NCI-H82 (cell line): Measurements from ENCODE around the gene DTNBP1.

ENCODE experiments used
- DNase-seq: peaks from one replicate; lab custom pipeline; 2025; lab: John Stamatoyannopoulos, UW

Gene DTNBP1

DNA sequence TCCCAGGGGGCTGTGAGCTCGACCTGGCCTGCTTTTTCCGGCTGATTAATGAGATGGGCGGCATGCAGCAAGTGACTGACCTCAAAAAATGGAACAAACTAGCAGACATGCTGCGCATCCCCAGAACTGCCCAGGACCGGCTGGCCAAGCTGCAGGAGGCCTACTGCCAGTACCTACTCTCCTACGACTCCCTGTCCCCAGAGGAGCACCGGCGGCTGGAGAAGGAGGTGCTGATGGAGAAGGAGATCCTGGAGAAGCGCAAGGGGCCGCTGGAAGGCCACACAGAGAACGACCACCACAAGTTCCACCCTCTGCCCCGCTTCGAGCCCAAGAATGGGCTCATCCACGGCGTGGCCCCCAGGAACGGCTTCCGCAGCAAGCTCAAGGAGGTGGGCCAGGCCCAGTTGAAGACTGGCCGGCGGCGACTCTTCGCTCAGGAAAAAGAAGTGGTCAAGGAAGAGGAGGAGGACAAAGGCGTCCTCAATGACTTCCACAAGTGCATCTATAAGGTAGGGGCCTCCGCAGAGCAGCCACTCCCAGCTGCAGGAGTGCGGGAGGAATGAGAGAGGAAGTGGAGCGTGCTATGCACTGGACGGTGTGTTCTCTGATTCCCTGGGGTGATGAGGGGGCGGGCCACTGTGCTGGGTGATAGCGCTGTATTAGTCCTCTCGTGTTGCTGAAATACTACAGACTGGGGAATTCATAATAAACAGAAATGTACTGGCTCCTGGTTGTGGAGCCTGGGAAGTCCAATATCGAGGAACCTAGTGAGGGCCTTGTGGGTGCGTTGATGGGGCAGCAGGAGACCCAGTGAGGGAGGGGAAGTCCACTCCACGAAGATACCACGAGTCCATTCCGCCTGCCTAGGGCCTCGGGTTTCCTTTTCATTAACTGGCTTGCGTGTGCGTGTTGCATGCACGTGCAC lies 161.7 kb downstream of the DTNBP1 start:
- DNase-seq = no peak

DNA sequence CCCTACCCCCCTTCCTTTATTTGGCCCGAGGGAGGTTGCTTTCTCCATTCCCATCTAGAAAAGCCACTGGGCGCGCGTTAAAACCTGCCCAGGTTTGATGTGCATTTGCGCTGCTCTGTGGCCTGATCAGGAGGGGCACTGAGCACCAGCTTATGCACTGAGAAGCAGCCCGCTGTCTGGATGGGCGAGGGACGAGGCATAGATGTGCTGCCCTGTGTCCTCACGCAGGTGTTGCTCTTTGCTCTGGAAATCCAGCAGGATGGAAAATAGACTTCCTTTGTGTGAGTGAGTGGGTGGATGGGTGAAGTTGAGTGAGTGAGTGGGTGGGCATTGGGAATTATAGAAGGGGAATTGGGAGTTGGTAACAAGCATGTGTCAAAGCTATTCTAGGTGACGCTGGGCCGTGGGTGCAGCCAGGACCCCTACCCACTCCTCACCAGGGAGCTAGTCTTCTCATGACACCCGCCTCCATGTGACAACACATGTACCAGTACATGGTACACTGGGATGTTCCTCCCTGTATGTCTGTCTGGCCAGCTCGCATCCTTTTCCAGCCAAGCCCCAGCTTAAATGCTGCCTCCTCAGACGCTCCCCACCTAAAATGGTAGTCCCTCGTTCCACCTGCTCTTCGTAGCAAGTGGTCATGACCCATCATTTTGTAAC lies 162.6 kb downstream of the DTNBP1 start:
- no peak for DNase-seq

DNA sequence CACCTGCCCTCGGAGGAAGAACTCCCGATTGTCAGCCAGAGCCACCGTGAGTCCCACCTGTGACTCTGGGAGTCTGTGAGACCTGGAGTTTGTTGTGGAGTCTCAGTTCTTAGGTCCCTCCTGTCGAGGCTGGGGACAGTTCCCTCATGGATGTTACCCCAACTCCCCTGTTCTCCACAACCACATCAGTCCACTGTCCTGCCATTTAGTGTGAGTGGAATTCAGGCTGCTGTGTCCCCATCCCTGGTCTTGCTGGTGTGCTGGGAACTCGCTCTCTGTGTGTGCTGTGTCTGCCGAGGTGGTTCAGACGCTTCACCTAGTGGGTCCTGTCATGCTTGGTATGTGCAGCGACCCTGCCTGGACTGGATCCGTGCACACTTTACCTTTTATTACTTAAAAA lies 163.2 kb downstream of the DTNBP1 start:
- no peak for DNase-seq

DNA sequence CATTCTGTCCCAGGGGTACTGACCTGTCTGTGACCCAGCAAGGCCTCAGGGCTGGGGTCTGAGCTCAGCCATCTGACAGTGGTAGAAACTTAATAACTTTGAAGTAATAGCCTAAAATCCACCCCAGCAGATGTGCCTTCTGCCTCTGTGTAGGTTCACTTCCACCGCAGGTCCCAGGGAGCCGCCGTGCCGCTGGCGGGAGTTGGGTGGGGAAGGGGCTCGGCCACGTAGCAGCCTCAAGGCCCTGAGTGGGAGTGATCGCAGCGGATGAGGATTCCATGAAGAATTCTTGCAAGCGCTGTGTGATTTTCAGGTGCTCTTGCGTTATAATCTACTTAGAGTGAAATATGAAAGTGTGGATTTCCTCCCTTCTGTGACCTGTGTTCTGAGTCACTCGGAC lies 163.7 kb downstream of the DTNBP1 start:
- DNase-seq = no peak

DNA sequence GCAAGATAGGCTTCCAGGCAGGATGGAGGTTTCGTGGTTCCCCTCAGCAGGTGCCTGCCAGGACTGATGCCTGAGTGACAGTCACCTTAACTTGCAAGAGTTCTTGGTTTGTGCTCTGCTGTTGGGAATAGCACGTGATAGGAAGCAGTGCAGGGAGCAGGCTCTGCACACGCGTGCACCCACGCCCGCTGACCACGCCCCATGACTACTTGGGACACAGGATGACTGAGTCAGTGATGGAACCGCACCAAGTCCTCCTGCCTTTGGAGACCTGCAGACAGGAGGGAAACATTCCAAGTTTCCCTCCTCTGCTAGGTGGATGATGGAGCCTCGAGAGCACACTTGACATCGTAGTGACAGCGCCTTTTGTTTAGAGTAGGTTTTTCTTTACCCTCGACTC lies 164.2 kb downstream of the DTNBP1 start:
- DNase-seq = no peak

DNA sequence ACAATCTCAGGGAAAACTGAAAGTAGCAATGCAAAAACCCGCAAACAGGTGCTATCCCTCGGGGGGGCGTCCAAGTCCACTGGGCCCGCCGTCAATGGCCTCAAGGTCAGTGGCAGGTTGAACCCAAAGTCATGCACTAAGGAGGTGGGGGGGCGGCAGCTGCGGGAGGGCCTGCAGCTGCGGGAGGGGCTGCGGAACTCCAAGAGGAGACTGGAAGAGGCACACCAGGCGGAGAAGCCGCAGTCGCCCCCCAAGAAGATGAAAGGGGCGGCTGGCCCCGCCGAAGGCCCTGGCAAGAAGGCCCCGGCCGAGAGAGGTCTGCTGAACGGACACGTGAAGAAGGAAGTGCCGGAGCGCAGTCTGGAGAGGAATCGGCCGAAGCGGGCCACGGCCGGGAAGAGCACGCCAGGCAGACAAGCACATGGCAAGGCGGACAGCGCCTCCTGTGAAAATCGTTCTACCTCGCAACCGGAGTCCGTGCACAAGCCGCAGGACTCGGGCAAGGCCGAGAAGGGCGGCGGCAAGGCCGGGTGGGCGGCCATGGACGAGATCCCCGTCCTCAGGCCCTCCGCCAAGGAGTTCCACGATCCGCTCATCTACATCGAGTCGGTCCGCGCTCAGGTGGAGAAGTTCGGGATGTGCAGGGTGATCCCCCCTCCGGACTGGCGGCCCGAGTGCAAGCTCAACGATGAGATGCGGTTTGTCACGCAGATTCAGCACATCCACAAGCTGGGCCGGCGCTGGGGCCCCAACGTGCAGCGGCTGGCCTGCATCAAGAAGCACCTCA lies 166.3 kb downstream of the DTNBP1 start:
- DNase-seq = no peak

DNA sequence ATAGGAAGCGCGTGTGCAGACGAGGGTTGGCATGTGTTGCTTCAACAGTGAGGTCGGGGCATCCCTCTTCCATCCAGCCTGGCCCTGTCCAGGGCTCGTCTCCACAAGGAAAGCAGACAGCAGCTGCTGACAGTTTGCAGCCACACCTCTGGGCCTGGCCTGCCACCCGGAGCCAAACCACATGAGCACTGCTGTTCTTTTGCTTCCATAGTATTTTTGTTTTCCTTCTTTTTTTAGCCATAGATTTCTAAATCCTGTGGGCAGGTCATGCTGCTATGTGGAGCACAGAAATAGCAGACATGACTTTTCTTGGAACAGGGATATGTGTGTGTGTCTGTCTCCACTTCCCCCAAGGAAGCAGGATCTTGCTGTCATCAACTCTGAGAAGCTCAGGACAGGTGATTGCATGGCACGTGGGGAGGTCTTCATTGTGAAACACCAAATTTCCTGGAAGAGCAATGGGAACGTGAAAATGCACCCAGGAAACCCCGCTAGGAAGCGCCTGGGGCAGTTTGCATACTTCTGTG lies 167.4 kb downstream of the DTNBP1 start:
- no peak for DNase-seq

DNA sequence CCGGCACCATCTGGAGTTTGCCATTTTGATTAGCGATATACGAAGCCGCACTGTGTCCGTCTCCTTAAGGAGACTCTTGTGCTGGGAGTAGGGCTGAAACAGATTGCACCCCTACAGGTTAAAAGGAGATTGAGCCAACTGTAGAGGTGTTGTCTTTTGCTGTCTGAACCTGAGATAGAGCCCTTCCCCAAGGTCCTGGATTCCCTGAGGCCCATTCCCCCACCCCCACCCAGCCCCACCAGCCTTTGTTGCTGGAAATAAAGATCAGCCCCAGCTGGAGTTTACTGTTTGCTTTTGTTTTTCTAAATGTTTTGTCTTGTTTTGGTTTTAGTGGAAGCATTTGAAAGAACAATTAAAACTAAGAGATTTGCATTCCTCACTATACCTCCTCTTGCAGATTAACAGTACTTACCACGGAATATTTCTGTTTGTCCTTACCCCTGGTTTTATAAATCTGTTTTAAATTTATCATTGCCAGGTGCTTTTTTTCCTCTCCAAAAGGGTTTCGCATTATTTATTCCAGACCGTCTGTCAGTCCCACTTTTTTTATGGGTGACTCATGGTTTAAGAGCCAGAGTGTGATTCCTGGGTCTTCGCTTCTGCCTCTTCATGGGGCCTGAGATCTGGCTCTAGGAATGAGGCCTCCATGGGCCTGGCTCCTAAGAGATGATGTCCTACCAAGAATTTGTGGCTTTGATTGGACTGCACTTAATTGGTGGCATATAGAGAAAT lies 169.2 kb downstream of the DTNBP1 start:
- DNase-seq = peak; percentile 29

DNA sequence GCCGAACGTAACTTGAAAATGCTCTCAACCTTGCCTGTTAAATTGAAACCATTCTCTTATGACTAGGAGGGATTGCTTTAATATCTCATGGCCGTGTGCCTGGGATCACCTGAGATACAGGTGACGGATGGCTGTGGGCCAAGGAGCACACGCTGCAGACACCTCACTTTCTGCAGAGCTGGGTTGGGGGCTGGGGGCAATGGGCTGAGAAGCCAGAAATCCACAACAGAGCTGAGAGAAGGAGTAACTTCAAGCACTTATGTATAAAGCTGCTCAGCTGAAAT lies 170.9 kb downstream of the DTNBP1 start:
- no peak for DNase-seq

DNA sequence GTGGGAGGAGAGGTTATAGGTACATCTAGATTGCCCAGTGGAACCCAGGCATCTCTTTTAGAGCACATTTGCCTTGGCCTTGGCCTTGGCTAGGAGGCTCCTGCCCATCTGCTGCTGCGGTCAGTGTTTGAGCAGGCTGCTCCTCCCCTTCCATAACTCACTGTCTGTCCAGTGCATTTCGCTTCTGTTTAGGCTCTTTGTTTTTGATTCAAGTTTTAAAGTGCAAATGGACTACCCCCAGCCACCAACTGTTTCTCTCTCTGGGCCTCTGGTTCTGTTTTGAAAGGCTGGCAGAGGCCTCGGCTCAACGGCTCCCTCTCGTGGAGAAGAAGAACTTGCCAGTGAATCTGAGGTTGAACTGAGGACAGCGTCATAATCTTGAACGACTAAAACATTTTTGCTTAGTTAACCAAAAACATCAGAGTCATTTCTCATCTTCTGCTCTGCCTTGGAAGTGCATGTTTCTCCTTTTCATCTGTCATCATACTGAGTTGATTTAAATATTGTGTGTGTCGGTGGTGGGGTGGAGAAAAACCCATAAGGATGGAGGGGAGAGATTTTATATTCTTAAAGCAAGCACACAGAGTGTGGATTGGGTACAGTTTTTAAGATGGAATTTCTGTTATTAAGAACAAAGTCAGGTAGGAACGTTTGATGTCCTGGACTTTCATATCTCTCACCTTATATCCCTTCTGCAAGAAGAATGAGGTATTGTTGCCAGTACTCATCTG lies 171.4 kb downstream of the DTNBP1 start:
- DNase-seq = peak; percentile 79

DNA sequence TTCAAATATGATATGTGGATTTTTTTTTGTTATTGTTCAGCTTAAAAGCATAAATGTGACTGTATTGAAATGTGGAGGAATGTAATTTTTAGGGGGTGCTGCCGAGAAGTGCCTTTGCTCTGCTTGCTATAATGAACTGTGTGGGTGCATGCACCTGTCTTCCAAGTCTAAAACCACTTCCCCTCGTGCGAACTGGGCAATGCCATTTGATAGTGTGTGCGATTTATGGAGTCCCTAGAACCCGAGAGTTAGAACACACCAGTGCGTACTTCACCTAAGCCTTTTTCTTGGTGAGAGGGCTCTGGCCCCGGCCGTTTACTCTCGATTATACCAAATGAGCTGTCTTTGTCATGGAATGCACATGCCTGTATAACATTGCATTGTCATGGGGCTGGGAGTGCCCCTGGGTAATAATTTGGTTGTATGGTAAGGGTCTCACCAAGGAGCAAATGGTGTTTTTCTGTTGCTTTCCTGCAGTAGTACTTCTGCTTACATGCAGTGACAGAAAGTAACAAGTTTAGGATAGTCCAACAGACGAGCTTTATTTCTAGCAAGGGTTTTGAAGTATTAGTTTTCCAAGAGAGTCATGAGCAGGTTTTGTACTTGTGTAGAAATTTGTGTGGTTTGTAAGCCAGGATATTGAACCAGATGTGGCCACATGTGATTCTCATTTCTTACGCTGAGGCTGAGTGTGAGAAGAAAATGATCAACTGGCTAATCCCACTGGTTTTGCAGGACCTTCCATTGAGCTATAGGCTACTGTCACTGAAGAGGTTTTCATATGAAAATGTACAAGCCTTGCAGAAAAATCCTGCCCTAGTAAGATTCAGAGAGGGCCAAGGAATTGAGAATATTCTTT lies 172.4 kb downstream of the DTNBP1 start:
- no peak for DNase-seq

DNA sequence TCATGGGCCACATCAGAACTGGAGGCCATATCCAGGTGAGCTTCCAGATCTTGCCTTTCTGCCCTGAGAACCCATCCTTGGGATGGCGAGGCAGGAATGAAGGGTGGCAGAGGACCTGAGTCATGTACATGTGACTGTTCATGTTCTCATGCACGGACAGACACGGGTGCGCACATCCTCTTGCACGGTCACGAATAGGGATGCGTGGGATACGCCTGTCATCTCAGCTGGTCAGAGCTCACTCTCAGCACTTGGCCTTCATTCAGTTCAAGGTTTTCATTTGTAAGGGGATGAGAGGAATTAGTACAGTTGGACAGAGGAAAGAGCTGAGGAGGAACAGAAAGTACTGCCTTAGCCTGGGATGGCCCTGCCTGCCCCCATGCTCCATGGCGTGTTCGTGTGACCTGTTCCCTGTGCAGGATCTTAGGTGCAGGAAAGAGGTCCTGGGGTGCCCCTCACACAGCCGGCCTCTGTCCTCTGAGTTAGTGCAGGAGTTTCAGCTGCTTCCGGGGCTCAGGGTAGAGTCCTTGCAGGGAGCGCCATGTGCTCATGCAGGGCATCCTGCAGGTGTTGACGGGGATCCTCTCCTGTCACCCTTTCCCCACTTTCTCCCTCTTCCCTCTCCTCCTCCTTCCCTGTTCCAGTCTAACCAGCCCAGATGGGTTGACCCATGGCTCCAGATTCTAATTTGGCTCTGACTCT lies 173.4 kb downstream of the DTNBP1 start:
- no peak for DNase-seq

DNA sequence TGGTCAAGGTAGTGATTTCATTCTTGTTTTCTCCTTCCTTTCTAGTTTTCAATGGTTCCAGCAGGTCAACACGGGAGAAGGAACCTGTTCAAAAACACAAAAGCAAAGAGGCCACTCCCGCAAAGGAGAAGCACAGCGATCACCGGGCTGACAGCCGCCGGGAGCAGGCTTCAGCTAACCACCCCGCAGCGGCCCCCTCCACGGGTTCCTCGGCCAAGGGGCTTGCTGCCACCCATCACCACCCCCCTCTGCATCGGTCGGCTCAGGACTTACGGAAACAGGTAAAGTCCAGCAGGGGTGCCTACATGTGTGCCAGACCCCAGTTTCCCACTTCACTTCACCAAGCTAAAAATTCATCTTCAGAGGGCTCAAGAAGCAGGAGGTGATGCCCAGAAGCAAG lies 175.6 kb downstream of the DTNBP1 start:
- no peak for DNase-seq

DNA sequence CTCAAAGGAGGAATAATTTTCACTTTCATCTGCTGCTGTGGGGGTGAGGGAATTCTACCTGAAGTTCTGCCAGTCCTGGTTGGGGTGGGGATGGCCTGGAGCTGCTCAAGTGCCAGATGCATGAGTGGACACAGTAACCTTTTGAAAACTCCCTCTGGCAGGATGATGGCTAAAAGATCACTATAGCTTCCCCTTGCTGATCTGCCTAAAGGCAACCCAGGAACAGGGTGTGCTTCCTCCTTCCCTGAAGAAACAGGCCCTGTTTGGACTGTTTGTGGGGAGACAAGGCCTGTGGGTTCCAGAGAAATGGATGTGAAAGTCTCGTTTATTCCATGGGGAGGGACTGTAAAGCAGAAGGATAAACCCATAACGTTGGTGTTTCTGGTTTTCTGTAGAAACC lies 176.9 kb downstream of the DTNBP1 start:
- DNase-seq = no peak

DNA sequence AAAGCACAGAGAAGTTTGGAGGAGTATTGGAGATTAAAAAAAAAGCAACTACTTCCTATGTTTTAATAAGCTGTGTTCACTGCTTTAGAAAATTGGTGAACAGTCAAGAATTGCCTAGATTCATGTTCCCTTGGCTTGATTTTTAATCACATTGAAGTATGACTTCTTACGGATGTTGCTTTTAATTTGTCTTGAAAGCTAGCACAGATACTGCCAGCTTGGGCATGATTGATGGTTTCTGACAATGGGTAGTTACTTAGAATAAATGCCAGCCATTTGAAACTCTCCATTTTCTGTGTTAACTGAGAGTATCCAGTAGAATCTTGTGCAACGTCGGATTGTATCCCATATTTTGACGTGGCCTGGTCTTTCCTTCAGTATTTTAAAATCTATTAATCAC lies 178.0 kb downstream of the DTNBP1 start:
- DNase-seq = peak; percentile 72

DNA sequence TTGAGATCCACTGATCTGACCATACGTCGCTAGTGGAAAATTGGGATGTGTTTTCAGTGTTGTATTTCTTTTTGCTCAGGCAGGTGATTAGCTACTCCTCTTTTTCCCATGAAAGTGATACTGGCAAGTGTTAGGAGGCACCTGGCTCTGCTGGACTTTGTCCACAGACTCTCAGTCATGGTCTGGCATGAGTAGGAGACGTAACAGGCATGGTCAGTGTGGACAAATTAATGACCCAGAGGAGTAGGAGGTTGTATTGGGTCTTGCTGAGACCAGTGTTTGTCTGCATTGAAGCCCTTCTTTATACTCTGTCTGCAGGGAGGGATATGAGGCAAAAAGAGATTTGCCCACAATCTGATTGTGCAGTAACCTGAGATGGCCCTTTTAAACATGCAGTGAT lies 178.7 kb downstream of the DTNBP1 start:
- DNase-seq = peak; percentile 20

DNA sequence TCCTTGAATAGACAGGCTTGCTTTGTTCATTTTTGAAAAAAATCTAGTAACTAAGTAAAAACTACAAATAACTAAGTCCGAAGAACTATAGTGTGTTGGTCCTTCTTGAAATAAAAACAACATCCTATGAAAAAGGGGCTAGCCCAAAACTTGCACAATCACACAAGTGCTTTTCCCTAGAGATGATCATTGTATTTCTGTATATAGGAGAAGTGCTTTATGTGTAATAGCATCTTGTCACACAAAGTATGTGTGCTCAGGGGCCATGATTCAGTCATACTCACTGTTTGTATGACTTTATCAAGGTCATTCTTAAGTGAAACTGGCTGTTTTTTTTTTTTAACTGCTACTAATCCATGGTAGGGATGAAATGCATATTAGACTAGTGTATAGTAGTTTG lies 179.8 kb downstream of the DTNBP1 start:
- DNase-seq = no peak

DNA sequence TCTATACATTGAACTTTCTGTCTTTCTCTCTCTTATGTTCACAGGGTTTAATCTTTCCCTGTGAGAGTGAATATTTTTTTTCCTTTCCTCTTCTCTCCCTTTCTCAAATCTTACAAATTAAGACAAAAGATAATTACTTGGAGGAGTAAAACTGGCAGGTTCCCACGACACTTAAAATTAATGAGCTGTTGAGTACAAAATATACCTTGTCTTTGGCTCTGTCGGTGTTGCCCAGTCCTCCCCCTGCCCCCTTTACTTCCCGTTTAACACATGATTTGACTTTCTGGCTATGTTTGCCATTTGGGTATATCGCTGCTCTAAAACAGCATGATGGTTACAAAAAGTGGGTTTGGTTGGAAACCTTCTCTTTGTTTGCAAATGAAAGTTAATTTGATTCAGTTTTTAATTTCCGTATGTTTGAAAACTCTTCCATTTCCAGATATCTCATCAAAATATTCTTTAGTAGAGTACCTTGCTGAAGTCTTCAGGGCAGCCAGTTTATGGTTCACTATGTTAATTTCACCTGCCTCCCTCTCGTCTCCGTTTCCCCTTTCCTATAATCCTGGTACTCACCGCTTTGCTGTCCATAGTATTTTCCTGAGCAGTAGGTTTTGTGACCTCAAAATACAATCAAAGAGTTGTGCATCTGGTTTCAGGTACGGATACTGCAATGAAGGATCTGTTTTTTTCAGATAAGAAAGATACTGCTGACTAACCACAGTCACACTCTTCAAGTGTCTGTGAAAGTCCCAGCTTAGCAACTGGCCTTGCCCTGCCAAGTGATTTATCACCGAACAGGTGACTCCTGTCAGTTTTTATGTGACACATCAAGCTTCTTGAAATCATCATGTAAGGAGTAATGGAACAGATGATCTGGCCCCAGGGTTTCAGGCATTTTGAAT lies 181.2 kb downstream of the DTNBP1 start:
- peak; percentile 57 for DNase-seq

DNA sequence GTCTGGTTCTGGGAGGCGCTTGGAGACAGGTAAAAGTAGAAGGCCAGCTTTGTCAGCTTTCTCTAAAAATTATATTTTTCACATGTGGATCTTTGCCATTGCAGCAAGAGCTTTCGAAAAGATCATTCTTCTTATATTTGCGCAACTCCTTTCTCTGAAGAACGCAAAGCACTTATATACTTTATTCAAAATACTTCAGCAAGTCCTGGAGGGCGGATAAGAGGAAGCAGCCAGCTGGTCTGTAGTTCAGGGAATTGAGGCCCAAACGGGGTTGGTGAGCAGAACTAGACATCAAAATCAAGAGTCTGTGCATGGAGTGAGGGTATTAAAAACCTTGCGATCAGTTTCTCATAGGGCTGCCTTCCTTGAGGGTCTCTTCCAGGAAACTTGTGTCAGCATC lies 182.3 kb downstream of the DTNBP1 start:
- no peak for DNase-seq
